Smooth muscle cell (in vitro differentiated cells): ENCODE data around the gene GHR. TPM values are rescaled to one million over a fixed set of nuclear protein-coding genes. Genes with fewer than 3 reads are reported as not detected.

ENCODE experiments used
- DNase-seq: peaks from one replicate; lab custom pipeline; 2025; ENCODE audit not compliant: unreplicated experiment; lab: John Stamatoyannopoulos, UW
- H2AFZ ChIP-seq: fragments of 200-600 bp; sonication (generic); 2 replicates; pipeline ENCODE4 v1.6.0; 2016; ENCODE audit warnings: antibody characterized with exemption, low read depth, mild to moderate bottlenecking
- H3F3A ChIP-seq: fragments of 200-600 bp; sonication (generic); 2 replicates; pipeline ENCODE4 v1.6.0; 2017; ENCODE audit warnings: antibody characterized with exemption, low read depth
- H3K27ac ChIP-seq: fragments of 200-600 bp; sonication (generic); 2 replicates; pipeline ENCODE4 v1.5.1; 2016; ENCODE audit warnings: low read depth, mild to moderate bottlenecking
- H3K27me3 ChIP-seq: fragments of 200-600 bp; sonication (generic); 2 replicates; pipeline ENCODE4 v1.6.1; 2016; ENCODE audit warnings: low read depth, mild to moderate bottlenecking
- H3K36me3 ChIP-seq: fragments of 200-600 bp; sonication (generic); 2 replicates; pipeline ENCODE4 v1.5.1; 2016; ENCODE audit warnings: low read depth
- H3K4me1 ChIP-seq: fragments of 200-600 bp; sonication (generic); 2 replicates; pipeline ENCODE4 v1.5.1; 2016; ENCODE audit warnings: low read depth
- H3K4me2 ChIP-seq: fragments of 200-600 bp; sonication (generic); 2 replicates; pipeline ENCODE4 v1.6.0; 2016; ENCODE audit warnings: mild to moderate bottlenecking
- H3K4me3 ChIP-seq: fragments of 200-600 bp; sonication (generic); 2 replicates; pipeline ENCODE4 v1.5.1; 2016; ENCODE audit warnings: mild to moderate bottlenecking
- H3K79me2 ChIP-seq: fragments of 200-600 bp; sonication (generic); 2 replicates; pipeline ENCODE4 v1.6.0; 2016; ENCODE audit warnings: low read depth, mild to moderate bottlenecking
- H3K9ac ChIP-seq: fragments of 200-600 bp; sonication (generic); 2 replicates; pipeline ENCODE4 v1.6.0; 2016; ENCODE audit warnings: low read depth
- H3K9me3 ChIP-seq: fragments of 200-600 bp; sonication (generic); replicated peaks from 2 replicates; pipeline ENCODE4 v1.5.1; 2016; ENCODE audit warnings: low read depth
- H4K20me1 ChIP-seq: fragments of 200-600 bp; sonication (generic); 2 replicates; pipeline ENCODE4 v1.6.0; 2016; ENCODE audit warnings: low read depth
- CTCF ChIP-seq: fragments of 200-600 bp; sonication (generic); IDR thresholded peaks from 2 replicates; pipeline ENCODE4 v1.5.1; 2017; ENCODE audit warnings: borderline replicate concordance, mild to moderate bottlenecking, antibody characterized with exemption; ENCODE audit not compliant: insufficient read depth, poor library complexity, severe bottlenecking
- WGBS: methylation state at CpG from one replicate; pipeline ENCODE4 v1.1.7; 2016; ENCODE audit warnings: low lambda C conversion rate; 5-methylcytosine and 5-hydroxymethylcytosine counted together
- polyA plus RNA-seq: library from polyadenylated mRNA; unstranded; fragments of >200 nt; fragmentation: Nextera tagmentation; extraction: Ambion mirVana; gene quantifications from 2 replicates; pipeline ENCODE4 v1.2.1, GENCODE V29; 2016
- total RNA-seq: library from RNA; depleted of rRNA; stranded (reverse); fragments of >200 nt; gene quantifications from 2 replicates; pipeline ENCODE4 v1.2.3, GENCODE V29; 2014

Gene GHR
- total and polyA plus RNA-seq, 2 experiments from 2014 or later, result 2.1 to 4.3 TPM

- H3K9me3 ChIP-seq, result no peaks in the 10 kb centered on the region
- no peaks in the 10 kb centered on the region for H3K36me3 ChIP-seq
- H3F3A ChIP-seq, result no peaks in the 10 kb centered on the region
- H3K4me3 ChIP-seq, result no peak overlapping the region
- TF ChIP-seq CTCF, result no peak
- no peak overlapping the region for H3K27ac ChIP-seq
- no peak overlapping the region for H3K4me2 ChIP-seq
- 91% methylated on average over 1 of the region's 1 CpG for WGBS
- H2AFZ ChIP-seq, result no peak overlapping the region
- H4K20me1 ChIP-seq, result no peaks in the 10 kb centered on the region
- DNase-seq, result no peak
- H3K9ac ChIP-seq, result no peak overlapping the region
- no peaks in the 10 kb centered on the region for H3K4me1 ChIP-seq
- H3K79me2 ChIP-seq, result no peaks in the 10 kb centered on the region
- H3K27me3 ChIP-seq, result no peaks in the 10 kb centered on the region
Measured at GRCh38 chr5:42552597-42552996, 129.4 kb downstream of the GHR start.

GRCh38 chr5:42553461-42553860 is 130.2 kb downstream of the GHR start:
- no peaks in the 10 kb centered on the region for H3K79me2 ChIP-seq
- H3K27ac ChIP-seq, result no peak overlapping the region
- H3K4me1 ChIP-seq, result no peaks in the 10 kb centered on the region
- no peak overlapping the region for H2AFZ ChIP-seq
- no peak overlapping the region for H3K9ac ChIP-seq
- no peaks in the 10 kb centered on the region for H3K9me3 ChIP-seq
- H4K20me1 ChIP-seq, result no peaks in the 10 kb centered on the region
- H3K27me3 ChIP-seq, result no peaks in the 10 kb centered on the region
- WGBS, result 63% methylated on average over 4 of the region's 4 CpGs
- H3K4me3 ChIP-seq, result no peak overlapping the region
- TF ChIP-seq CTCF, result no peak
- H3K4me2 ChIP-seq, result no peak overlapping the region
- H3F3A ChIP-seq, result no peaks in the 10 kb centered on the region
- no peak for DNase-seq
- H3K36me3 ChIP-seq, result no peaks in the 10 kb centered on the region

GRCh38 chr5:42555010-42555409 is 131.8 kb downstream of the GHR start:
- no peak overlapping the region for H3K4me3 ChIP-seq
- no peaks in the 10 kb centered on the region for H3F3A ChIP-seq
- no peaks in the 10 kb centered on the region for H3K36me3 ChIP-seq
- no peaks in the 10 kb centered on the region for H4K20me1 ChIP-seq
- no peak overlapping the region for H3K27ac ChIP-seq
- H3K79me2 ChIP-seq, result no peaks in the 10 kb centered on the region
- H3K9me3 ChIP-seq, result no peaks in the 10 kb centered on the region
- TF ChIP-seq CTCF, result no peak
- H3K9ac ChIP-seq, result no peak overlapping the region
- no peak for DNase-seq
- H3K4me1 ChIP-seq, result no peaks in the 10 kb centered on the region
- H3K27me3 ChIP-seq, result no peaks in the 10 kb centered on the region
- H2AFZ ChIP-seq, result no peak overlapping the region
- WGBS, result 94% methylated on average over 1 of the region's 1 CpG
- H3K4me2 ChIP-seq, result no peak overlapping the region

GRCh38 chr5:42555797-42556196 is 132.6 kb downstream of the GHR start:
- Histone ChIP-seq H3K36me3 (no peaks in the 10 kb centered on the region), H3K9ac (no peak overlapping the region), H3K4me1 (no peaks in the 10 kb centered on the region), H3K27ac (no peak overlapping the region), H3K9me3 (no peaks in the 10 kb centered on the region), H3K79me2 (no peaks in the 10 kb centered on the region), H4K20me1 (no peaks in the 10 kb centered on the region), H2AFZ (no peak overlapping the region), H3F3A (no peaks in the 10 kb centered on the region), H3K27me3 (no peaks in the 10 kb centered on the region), H3K4me2 (no peak overlapping the region), H3K4me3 (no peak overlapping the region)
- 79% methylated on average over 6 of the region's 6 CpGs for WGBS
- DNase-seq, result no peak
- no peak for TF ChIP-seq CTCF
